Hepatocyte (in vitro differentiated cells): Measurements from ENCODE around the gene CHAT.

ENCODE experiments used
- EZH2 ChIP-seq: fragments of 200-600 bp; sonication (generic); IDR thresholded peaks from 2 replicates; pipeline ENCODE4 v1.6.1; 2016; ENCODE audit warnings: antibody characterized with exemption, mild to moderate bottlenecking, borderline replicate concordance
- TF ChIP-seq, protein P1 (sequence below): fragments of 200-600 bp; sonication (generic); IDR thresholded peaks from 2 replicates; pipeline ENCODE4 v1.5.1; 2016; ENCODE audit warnings: antibody characterized with exemption, mild to moderate bottlenecking; ENCODE audit not compliant: poor library complexity

DNA sequence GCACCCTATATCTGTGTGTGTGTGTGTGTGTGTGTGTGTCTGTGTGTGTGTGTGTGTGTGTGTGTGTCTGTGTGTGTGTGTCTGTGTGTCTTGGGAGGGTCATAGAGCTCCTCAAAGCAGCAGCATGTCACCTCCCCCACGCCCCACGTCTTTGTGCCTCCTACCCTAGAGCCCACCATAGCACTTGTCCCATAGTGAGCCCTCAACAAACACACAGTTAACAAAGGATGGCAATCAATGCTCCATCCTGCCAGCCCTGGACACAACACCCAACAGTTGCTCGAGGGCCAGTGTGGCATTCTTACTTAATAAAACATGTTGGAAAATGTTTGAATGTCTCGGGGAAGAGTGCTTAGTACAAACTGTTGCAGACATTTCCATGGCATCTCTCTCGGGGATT is 96.1 kb downstream of the CHAT start:
- TF ChIP-seq, protein P1, sequence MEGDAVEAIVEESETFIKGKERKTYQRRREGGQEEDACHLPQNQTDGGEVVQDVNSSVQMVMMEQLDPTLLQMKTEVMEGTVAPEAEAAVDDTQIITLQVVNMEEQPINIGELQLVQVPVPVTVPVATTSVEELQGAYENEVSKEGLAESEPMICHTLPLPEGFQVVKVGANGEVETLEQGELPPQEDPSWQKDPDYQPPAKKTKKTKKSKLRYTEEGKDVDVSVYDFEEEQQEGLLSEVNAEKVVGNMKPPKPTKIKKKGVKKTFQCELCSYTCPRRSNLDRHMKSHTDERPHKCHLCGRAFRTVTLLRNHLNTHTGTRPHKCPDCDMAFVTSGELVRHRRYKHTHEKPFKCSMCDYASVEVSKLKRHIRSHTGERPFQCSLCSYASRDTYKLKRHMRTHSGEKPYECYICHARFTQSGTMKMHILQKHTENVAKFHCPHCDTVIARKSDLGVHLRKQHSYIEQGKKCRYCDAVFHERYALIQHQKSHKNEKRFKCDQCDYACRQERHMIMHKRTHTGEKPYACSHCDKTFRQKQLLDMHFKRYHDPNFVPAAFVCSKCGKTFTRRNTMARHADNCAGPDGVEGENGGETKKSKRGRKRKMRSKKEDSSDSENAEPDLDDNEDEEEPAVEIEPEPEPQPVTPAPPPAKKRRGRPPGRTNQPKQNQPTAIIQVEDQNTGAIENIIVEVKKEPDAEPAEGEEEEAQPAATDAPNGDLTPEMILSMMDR = no peak
- no peak for TF ChIP-seq EZH2
